GM12878 (cell line): ENCODE data around the gene WDR11. TPM values are rescaled to one million over a fixed set of nuclear protein-coding genes. Genes with fewer than 3 reads are reported as not detected.

Experiments used
- ATAC-seq: fragments of 200-7000 bp; cut with Tn5 transposase; 3 replicates; pipeline ENCODE4 v1.9.1; 2020; ENCODE audit warnings: mild to moderate bottlenecking, moderate library complexity
- BruUV-seq: library from RNA; stranded (reverse); fragments of 400-500 nt; replicated peaks from 2 replicates; lab custom pipeline; 2021; lab: Mats Ljungman, UMichigan
- CTCF ChIA-PET: fragments of 300-600 bp; sonication (Branson Sonifier 250); formaldehyde crosslinking; extraction: SDS; loops from one replicate; lab custom pipeline; 2021; ENCODE audit warnings: inconsistent platforms; lab: Yijun Ruan, JAX
- POLR2A ChIA-PET: fragments of 350-600 bp; formaldehyde crosslinking; extraction: SDS; loops from one replicate; lab custom pipeline; 2021; ENCODE audit warnings: inconsistent platforms; lab: Charles Lee
- RAD21 ChIA-PET: fragments of 300-600 bp; sonication (Branson Sonifier 250); formaldehyde crosslinking; loops from one replicate; lab custom pipeline; 2023; ENCODE audit warnings: antibody characterized with exemption; ENCODE audit not compliant: unreplicated experiment; lab: Charles Lee
- SMC1A ChIA-PET: fragments of 300-600 bp; sonication (Branson Sonifier 250); formaldehyde crosslinking; loops from one replicate; lab custom pipeline; 2023; ENCODE audit not compliant: unreplicated experiment, uncharacterized antibody; lab: Charles Lee
- DNase-seq: peaks from one replicate; pipeline ENCODE4 v3.0.0-alpha.2; 2011; ENCODE audit warnings: low read depth, low spot score
- FAIRE-seq: peaks from 3 replicates; lab custom pipeline; 2011; peaks lifted over from hg19 to GRCh38; lab: Jason Lieb, UNC
- H2AFZ ChIP-seq: 2 replicates; pipeline ENCODE4 v1.6.0; 2011; ENCODE audit warnings: low read depth, low read length, control low read depth; ENCODE audit not compliant: control insufficient read depth
- H3K27ac ChIP-seq: 2 replicates; pipeline ENCODE4 v1.5.1; 2011; ENCODE audit warnings: control low read depth; ENCODE audit not compliant: control insufficient read depth, insufficient read depth
- H3K27me3 ChIP-seq, 2 experiments: replicated peaks in 1 of 2; 2 replicates each; pipeline versions ENCODE4 v1.6.0 to v1.6.1; 2011; ENCODE audit warnings: low read length in 1 of 2; ENCODE audit not compliant: control insufficient read depth in 2 of 2, insufficient read depth in 2 of 2
- H3K36me3 ChIP-seq, 2 experiments: 2 replicates each; pipeline ENCODE4 v1.5.1; 2011; ENCODE audit warnings: low read length in 1 of 2; ENCODE audit not compliant: control insufficient read depth in 2 of 2, insufficient read depth in 2 of 2
- H3K4me1 ChIP-seq: 2 replicates; pipeline ENCODE4 v1.6.1; 2011; ENCODE audit warnings: mild to moderate bottlenecking, low read length, moderate library complexity, mixed read lengths; ENCODE audit not compliant: control insufficient read depth, insufficient read depth
- H3K4me2 ChIP-seq: 2 replicates; pipeline ENCODE4 v1.6.0; 2011; ENCODE audit warnings: control low read depth; ENCODE audit not compliant: control insufficient read depth, insufficient read depth
- H3K4me3 ChIP-seq: fragments of 200-600 bp; sonication (generic); 2 replicates; pipeline ENCODE4 v1.5.1; 2016
- H3K79me2 ChIP-seq: 2 replicates; pipeline ENCODE4 v1.6.0; 2011; ENCODE audit warnings: low read length; ENCODE audit not compliant: control insufficient read depth, insufficient read depth
- H3K9ac ChIP-seq: 2 replicates; pipeline ENCODE4 v1.8.0; 2011; ENCODE audit warnings: low read length, control low read depth, mixed read lengths; ENCODE audit not compliant: control insufficient read depth, insufficient read depth
- H3K9me3 ChIP-seq: replicated peaks from 3 replicates; pipeline ENCODE4 v1.5.1; 2011; ENCODE audit warnings: mild to moderate bottlenecking, low read length; ENCODE audit not compliant: control insufficient read depth, insufficient read depth
- H4K20me1 ChIP-seq: 2 replicates; pipeline ENCODE4 v1.6.0; 2011; ENCODE audit not compliant: control insufficient read depth, insufficient read depth
- CUX1 ChIP-seq: IDR thresholded peaks from 2 replicates; pipeline ENCODE4 v1.6.1; 2012; ENCODE audit warnings: improper control_type of control experiment, low read depth, low read length; ENCODE audit not compliant: insufficient replicate concordance
- DPF2 ChIP-seq: fragments of 450-650 bp; IDR thresholded peaks from 2 replicates; pipeline ENCODE4 v1.6.1; 2017; ENCODE audit warnings: mild to moderate bottlenecking
- GATAD2B ChIP-seq: fragments of 450-650 bp; conservative IDR thresholded peaks from 2 replicates; pipeline ENCODE4 v1.6.1; 2017; ENCODE audit warnings: low read depth, mild to moderate bottlenecking, moderate library complexity
- HSF1 ChIP-seq: fragments of 150-350 bp; IDR thresholded peaks from 2 replicates; pipeline ENCODE4 v1.6.1; 2014; ENCODE audit warnings: mild to moderate bottlenecking, low read depth, low read length
- IRF4 ChIP-seq: IDR thresholded peaks from 2 replicates; pipeline ENCODE4 v1.6.1; 2011; ENCODE audit warnings: low read depth, low read length
- IRF5 ChIP-seq: fragments of 450-650 bp; IDR thresholded peaks from 2 replicates; pipeline ENCODE4 v1.6.1; 2017; ENCODE audit warnings: borderline replicate concordance
- SMAD5 ChIP-seq: IDR thresholded peaks from 2 replicates; pipeline ENCODE4 v1.6.1; 2016; ENCODE audit warnings: antibody characterized with exemption, low read depth
- ZBED1 ChIP-seq: IDR thresholded peaks from 2 replicates; pipeline ENCODE4 v1.6.1; 2016; ENCODE audit warnings: borderline replicate concordance
- WGBS: methylation state at CpG from one replicate; pipeline ENCODE4 v1.1.6; 2016; ENCODE audit warnings: low lambda C conversion rate; ENCODE audit not compliant: insufficient replicate concordance, insufficient coverage; ENCODE audit errors: missing lambda C conversion rate; 5-methylcytosine and 5-hydroxymethylcytosine counted together
- in situ Hi-C: fragments of 300-500 bp; cut with MboI; formaldehyde crosslinking; loops from 9 replicates; pipeline ENCODE4 v1.14.3; 2018; ENCODE audit warnings: mixed read lengths
- intact Hi-C: fragments of 100-400 bp; cut with micrococcal nuclease; formaldehyde crosslinking; loops from one replicate; pipeline ENCODE4 v1.14.2; 2022; ENCODE audit not compliant: unreplicated experiment
- polyA plus RNA-seq, 11 experiments: library from polyadenylated mRNA; depleted of rRNA in 4 of 11; unstranded in 6 of 11; stranded (reverse) in 5 of 11; fragments of >200 nt; fragmentation: Nextera tagmentation in 4 of 11; fragmentation: Illumina TruSeq in 1 of 11; extraction: Ambion mirVana in 4 of 11; extraction: Trizol in 1 of 11; gene quantifications; 1 replicate in 1 of 11; 2 replicates in 10 of 11; pipeline versions ENCODE4 v1.2.1 to v1.2.3, GENCODE V29; 2011 to 2016; ENCODE audit warnings: inconsistent platforms in 2 of 11, missing spikeins in 2 of 11, low read depth in 1 of 11
- total RNA-seq, 4 experiments: library from RNA; depleted of rRNA in 3 of 4; stranded (reverse); fragments of >200 nt in 3 of 4; fragmentation: Illumina TruSeq in 1 of 4; extraction: Trizol in 1 of 4; gene quantifications; 2 replicates each; pipeline versions ENCODE4 v1.2.1 to v1.2.3, GENCODE V29; 2013 to 2021

The WDR11 gene
- total and polyA plus RNA-seq, 10 of the 15 experiments (the other 5 are each of a cell fraction or from before 2014, with no cell fraction given) = 21.3 to 132 (median 42.6) TPM

GRCh38 chr10:120835603-120836002 lies 15.6 kb upstream of the WDR11 start:
- no peaks in the 10 kb centered on the region for H3K27me3 ChIP-seq
- BruUV-seq = no TSS peak
- no peak overlapping the region for H3K4me3 ChIP-seq
- RAD21 ChIA-PET = no interaction called here
- FAIRE-seq = no peak
- intact Hi-C loops (no loop called here), in situ Hi-C loops (no loop called here)
- POLR2A ChIA-PET = no interaction called here
- SMC1A ChIA-PET = interaction anchor here (0.6 kb wide), 1 partner anchor 23 kb away, joined by 3 read pairs; no protein-coding TSS in a partner anchor
- WGBS = 50% methylated on average over 2 of the region's 2 CpGs
- H3K27ac ChIP-seq = no peak overlapping the region
- CTCF ChIA-PET = no interaction called here
- no peak overlapping the region for H2AFZ ChIP-seq
- no peak overlapping the region for H3K9ac ChIP-seq
- H3K36me3 ChIP-seq = no peaks in the 10 kb centered on the region
- TF ChIP-seq ZBED1 (no peak), HSF1 (no peak), IRF5 (no peak), SMAD5 (no peak), GATAD2B (no peak), IRF4 (no peak), CUX1 (no peak), DPF2 (no peak)
- TF ChIP-seq, all 136 proteins: peak for 0
- no peak overlapping the region for H3K4me2 ChIP-seq
- H3K79me2 ChIP-seq = no peaks in the 10 kb centered on the region
- H4K20me1 ChIP-seq = no peaks in the 10 kb centered on the region
- H3K9me3 ChIP-seq = no peaks in the 10 kb centered on the region
- no peak for ATAC-seq
- DNase-seq = no peak
- H3K4me1 ChIP-seq = no peaks in the 10 kb centered on the region
